ENCODE results near the gene HES5.

- TF ChIP-seq REST (IDR thresholded peaks at IDR 0.05; ENCODE audit: unreplicated experiment) (no peak), CREB1 (CRISPR knock-in tag; IDR thresholded peaks at IDR 0.05; ENCODE audit: low read depth) (no peak), EZH2 (IDR thresholded peaks at IDR 0.05; ENCODE audit: low read depth, unreplicated experiment) (no peak), ZNF331 (CRISPR knock-in tag; IDR thresholded peaks at IDR 0.05; ENCODE audit: low read depth) (no peak), POLR2AphosphoS5 (IDR thresholded peaks at IDR 0.05; ENCODE audit: low read depth) (no peak)
- TF ChIP-seq, protein P1, sequence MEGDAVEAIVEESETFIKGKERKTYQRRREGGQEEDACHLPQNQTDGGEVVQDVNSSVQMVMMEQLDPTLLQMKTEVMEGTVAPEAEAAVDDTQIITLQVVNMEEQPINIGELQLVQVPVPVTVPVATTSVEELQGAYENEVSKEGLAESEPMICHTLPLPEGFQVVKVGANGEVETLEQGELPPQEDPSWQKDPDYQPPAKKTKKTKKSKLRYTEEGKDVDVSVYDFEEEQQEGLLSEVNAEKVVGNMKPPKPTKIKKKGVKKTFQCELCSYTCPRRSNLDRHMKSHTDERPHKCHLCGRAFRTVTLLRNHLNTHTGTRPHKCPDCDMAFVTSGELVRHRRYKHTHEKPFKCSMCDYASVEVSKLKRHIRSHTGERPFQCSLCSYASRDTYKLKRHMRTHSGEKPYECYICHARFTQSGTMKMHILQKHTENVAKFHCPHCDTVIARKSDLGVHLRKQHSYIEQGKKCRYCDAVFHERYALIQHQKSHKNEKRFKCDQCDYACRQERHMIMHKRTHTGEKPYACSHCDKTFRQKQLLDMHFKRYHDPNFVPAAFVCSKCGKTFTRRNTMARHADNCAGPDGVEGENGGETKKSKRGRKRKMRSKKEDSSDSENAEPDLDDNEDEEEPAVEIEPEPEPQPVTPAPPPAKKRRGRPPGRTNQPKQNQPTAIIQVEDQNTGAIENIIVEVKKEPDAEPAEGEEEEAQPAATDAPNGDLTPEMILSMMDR (conservative IDR thresholded peaks at IDR 0.05; ENCODE audit: low read depth in 2 of 2), result no peak
Measured at GRCh38 chr1:2571348-2571747, 41.3 kb upstream of the HES5 start.
